B cell (primary cell): ENCODE measurements around the gene ZMYM2. TPM values are rescaled to one million over a fixed set of nuclear protein-coding genes. Genes with fewer than 3 reads are reported as not detected.
A peak's percentile ranks its signal among the peaks of the same experiment; 100 is the strongest.

Experiments
- ATAC-seq: fragments of 200-7000 bp; cut with Tn5 transposase; one replicate; pipeline ENCODE4 v1.10.0; 2021; ENCODE audit warnings: low read depth, mild to moderate bottlenecking, moderate number of reproducible peaks, moderate library complexity
- CTCF ChIA-PET: fragments of 350-600 bp; sonication (Branson Sonifier 250); formaldehyde crosslinking; loops from one replicate; lab custom pipeline; 2021; ENCODE audit warnings: antibody characterized with exemption, inconsistent platforms; lab: Charles Lee
- POLR2A ChIA-PET: fragments of 350-600 bp; sonication (Branson Sonifier 250); formaldehyde crosslinking; loops from one replicate; lab custom pipeline; 2021; ENCODE audit warnings: antibody characterized with exemption; lab: Charles Lee
- DNase-seq: peaks from one replicate; pipeline ENCODE4 v3.0.0; 2013
- H2AFZ ChIP-seq: 2 replicates; pipeline ENCODE4 v1.6.1; 2012; ENCODE audit warnings: mild to moderate bottlenecking, low read depth, low read length; ENCODE audit not compliant: insufficient read depth, poor library complexity, severe bottlenecking
- H3K27ac ChIP-seq, 2 donors: 1 replicate in 1 of 2; 2 replicates in 1 of 2; pipeline ENCODE4 v1.5.1; 2012 to 2013; ENCODE audit warnings: low read length in 2 of 2, mild to moderate bottlenecking in 2 of 2, moderate library complexity in 1 of 2
- H3K27me3 ChIP-seq, 4 experiments: fragments of 200-600 bp in 1 of 4; sonication (generic) in 1 of 4; replicated peaks in 1 of 4; 1 replicate in 2 of 4; 2 replicates in 2 of 4; pipeline versions ENCODE4 v1.6.1 to v1.7.0; 2013 to 2016; ENCODE audit warnings: low read length in 3 of 4, mild to moderate bottlenecking in 2 of 4, mixed read lengths in 1 of 4, moderate library complexity in 1 of 4; ENCODE audit not compliant: insufficient read depth in 4 of 4, control insufficient read depth in 3 of 4; ENCODE audit errors: control extremely low read depth in 1 of 4
- H3K36me3 ChIP-seq, 2 experiments: replicated peaks in 1 of 2; 1 replicate in 1 of 2; 2 replicates in 1 of 2; pipeline versions ENCODE4 v1.6.1 to v1.7.1; 2013; ENCODE audit warnings: low read length in 1 of 2; ENCODE audit not compliant: insufficient read depth in 2 of 2, control insufficient read depth in 1 of 2; ENCODE audit errors: control extremely low read depth in 1 of 2, extremely low read depth in 1 of 2
- H3K4me1 ChIP-seq, 2 donors: fragments of 200-600 bp in 1 of 2; sonication (generic) in 1 of 2; 1 replicate in 1 of 2; 2 replicates in 1 of 2; pipeline versions ENCODE4 v1.5.1 to v1.6.1; 2013 to 2017; ENCODE audit warnings: low read length in 2 of 2; ENCODE audit not compliant: control insufficient read depth in 2 of 2, insufficient read depth in 2 of 2
- H3K4me2 ChIP-seq: replicated peaks from 2 replicates; pipeline ENCODE3; 2012; ENCODE audit warnings: mild to moderate bottlenecking, low read depth, low read length; ENCODE audit not compliant: poor library complexity, severe bottlenecking
- H3K4me3 ChIP-seq, 5 experiments: fragments of 200-600 bp in 1 of 5; sonication (generic) in 1 of 5; 1 replicate in 3 of 5; 2 replicates in 2 of 5; pipeline versions ENCODE4 v1.5.1 to v1.7.0; 2011 to 2016; ENCODE audit warnings: low read length in 4 of 5, mild to moderate bottlenecking in 4 of 5, low read depth in 2 of 5, control low read depth in 1 of 5, moderate library complexity in 1 of 5; ENCODE audit not compliant: insufficient read depth in 1 of 5; ENCODE audit errors: control extremely low read depth in 1 of 5, extremely low read depth in 1 of 5
- H3K79me2 ChIP-seq: fragments of 200-600 bp; sonication (generic); one replicate; pipeline ENCODE4 v1.6.0; 2016; ENCODE audit warnings: low read length; ENCODE audit not compliant: control insufficient read depth, insufficient read depth
- H3K9ac ChIP-seq: fragments of 200-600 bp; sonication (generic); 2 replicates; pipeline ENCODE4 v1.6.1; 2017; ENCODE audit warnings: mild to moderate bottlenecking, low read length, moderate library complexity
- H3K9me3 ChIP-seq, 3 donors: one replicate each; pipeline versions ENCODE4 v1.6.1 to v1.7.1; 2013; ENCODE audit warnings: low read length in 2 of 3; ENCODE audit not compliant: control insufficient read depth in 2 of 3, insufficient read depth in 1 of 3; ENCODE audit errors: control extremely low read depth in 1 of 3
- H4K20me1 ChIP-seq: 2 replicates; pipeline ENCODE4 v1.6.0; 2012; ENCODE audit warnings: mild to moderate bottlenecking, low read length; ENCODE audit not compliant: insufficient read depth, control insufficient read depth, poor library complexity, severe bottlenecking
- H3K27ac Mint-ChIP-seq: one replicate; pipeline ENCODE4 v1.8.0; 2021; ENCODE audit warnings: mixed read lengths
- H3K27me3 Mint-ChIP-seq: one replicate; pipeline ENCODE4 v1.8.0; 2021; ENCODE audit warnings: mixed read lengths
- H3K4me1 Mint-ChIP-seq: one replicate; pipeline ENCODE4 v1.8.0; 2021; ENCODE audit warnings: mixed read lengths
- H3K4me3 Mint-ChIP-seq: one replicate; pipeline ENCODE4 v1.8.0; 2021; ENCODE audit warnings: mixed read lengths
- H3K9me3 Mint-ChIP-seq: one replicate; pipeline ENCODE4 v1.8.0; 2022; ENCODE audit warnings: mixed read lengths; ENCODE audit not compliant: insufficient read depth
- CTCF ChIP-seq: fragments of 200-600 bp; IDR thresholded peaks from one replicate; pipeline ENCODE4 v1.8.0; 2022; ENCODE audit warnings: antibody characterized with exemption, mild to moderate bottlenecking
- EZH2 ChIP-seq: IDR thresholded peaks from 2 replicates; pipeline ENCODE4 v1.6.1; 2012; ENCODE audit warnings: borderline replicate concordance, low read depth, mild to moderate bottlenecking, moderate library complexity, low read length; ENCODE audit not compliant: insufficient read depth, poor library complexity, severe bottlenecking
- WGBS: methylation state at CpG from one replicate; pipeline ENCODE4 v1.1.5; 2013; ENCODE audit warnings: missing lambda C conversion rate; ENCODE audit not compliant: insufficient coverage; 5-methylcytosine and 5-hydroxymethylcytosine counted together
- intact Hi-C: fragments of 100-400 bp; cut with micrococcal nuclease; formaldehyde crosslinking; loops from one replicate; pipeline ENCODE4 v1.10.0; 2022
- polyA plus RNA-seq: library from polyadenylated mRNA; depleted of rRNA; stranded (reverse); fragments of >200 nt; gene quantifications from 2 replicates; pipeline ENCODE4 v1.2.3, GENCODE V29; 2012
- total RNA-seq, 2 donors: library from RNA; stranded (reverse); fragments of 120-200 nt in 1 of 2; gene quantifications; 1 replicate in 1 of 2; 2 replicates in 1 of 2; pipeline versions ENCODE4 v1.2.3 to v1.2.4, GENCODE V29; 2013 to 2022

ZMYM2 gene
- total and polyA plus RNA-seq, 2 donors (not counting 1 experiment from before 2014, with no cell fraction given), result 21.7 to 131 TPM

DNA sequence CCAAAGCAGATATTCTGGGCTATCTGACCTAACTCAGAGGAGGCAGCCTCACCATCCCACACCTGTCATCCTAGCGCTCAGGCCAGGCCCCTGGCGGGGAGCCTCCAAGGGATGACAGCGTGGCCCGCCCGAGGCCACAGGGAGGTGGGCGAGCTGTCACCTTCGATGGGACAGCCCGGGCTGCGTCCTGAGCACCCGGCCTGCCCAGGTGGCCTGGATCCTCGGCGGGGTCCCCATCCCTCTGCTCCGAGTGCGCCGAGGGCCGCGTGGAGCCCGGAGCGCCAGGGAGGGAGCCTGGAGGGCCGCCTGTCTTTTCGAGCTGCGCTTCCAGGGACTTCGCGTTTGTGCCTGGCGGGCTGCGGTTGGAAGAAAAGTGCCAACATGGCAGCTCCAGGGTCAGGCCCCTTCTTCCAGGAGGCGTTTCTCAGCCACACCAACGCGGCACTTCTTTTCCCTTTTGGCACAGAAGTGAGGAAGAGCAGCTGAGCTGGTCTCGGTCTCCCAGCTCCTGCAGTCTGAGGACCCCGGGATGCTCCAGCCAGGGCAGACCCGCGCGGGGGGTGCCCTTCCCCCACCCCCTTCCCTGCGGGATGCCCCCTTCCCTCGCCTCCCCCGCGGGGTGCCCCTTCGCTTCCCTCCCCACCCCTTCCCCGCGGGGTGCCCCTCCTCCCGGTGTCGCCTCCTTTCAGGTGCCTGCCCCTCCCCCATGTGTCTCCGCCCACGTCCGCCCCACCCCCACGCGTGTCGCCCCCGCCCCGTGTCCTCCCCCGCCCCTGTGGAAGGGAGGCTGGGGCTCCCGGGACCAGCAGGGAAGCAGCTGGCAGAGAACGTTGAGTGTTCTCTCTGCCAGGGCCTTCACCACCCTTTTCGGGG lies 160.0 kb downstream of the ZMYM2 start:
- TF ChIP-seq CTCF (no peak), EZH2 (no peak)
- DNase-seq, result peak; percentile 39
- Histone ChIP-seq H3K4me2 (peak overlapping the region; percentile 97), H3K36me3 (no peaks in the 10 kb centered on the region), H3K9ac (peak overlapping the region; percentile 67), H3K27me3 (peaks cover 0 to 10% (median under 1%) of the 10 kb centered on the region in 4 experiments), H3K27ac (peak overlapping the region in 1 of 2 donors; percentile 43), H3K79me2 (no peaks in the 10 kb centered on the region), H2AFZ (peak overlapping the region; percentile 77), H3K9me3 (no peaks in the 10 kb centered on the region), H4K20me1 (no peaks in the 10 kb centered on the region), H3K4me1 (peaks cover 14 to 23% of the 10 kb centered on the region in 2 donors), H3K4me3 (peak overlapping the region; percentile 17 to 70 (median 66))
- Mint-ChIP-seq H3K27me3 (peaks cover 15% of the 10 kb centered on the region), H3K4me1 (peaks cover 10% of the 10 kb centered on the region), H3K4me3 (peak overlapping the region; percentile 85), H3K9me3 (no peaks in the 10 kb centered on the region), H3K27ac (no peak overlapping the region)
- CTCF ChIA-PET, result interaction anchor here (1.0 to 1.4 kb wide), 3 partner anchors 9 to 41 kb away, joined by 3 to 4 read pairs (median 4); no protein-coding TSS in a partner anchor
- POLR2A ChIA-PET, result interaction anchor here (0.6 kb wide), 1 partner anchor 150 kb away, joined by 5 read pairs; no protein-coding TSS in a partner anchor
- intact Hi-C loops, result no loop called here
- WGBS, result 7% methylated on average over 30 of the region's 55 CpGs
- ATAC-seq, result peak; percentile 44

GRCh38 chr13:20119960-20120359 lies 161.4 kb downstream of the ZMYM2 start:
- peak overlapping the region; percentile 97 for H3K4me2 ChIP-seq
- Mint-ChIP-seq H3K9me3 (no peaks in the 10 kb centered on the region), H3K27ac (peak overlapping the region; percentile 37), H3K4me1 (peaks cover 10% of the 10 kb centered on the region), H3K4me3 (peak overlapping the region; percentile 85), H3K27me3 (peaks cover 25% of the 10 kb centered on the region)
- H4K20me1 ChIP-seq, result no peaks in the 10 kb centered on the region
- ChIA-PET CTCF (no interaction called here), POLR2A (no interaction called here)
- H2AFZ ChIP-seq, result peak overlapping the region; percentile 77
- 100% methylated on average over 3 of the region's 3 CpGs for WGBS
- peak overlapping the region in 4 of 5 experiments; percentile 46 to 70 (median 58) for H3K4me3 ChIP-seq
- no peak overlapping the region for H3K27ac ChIP-seq
- H3K4me1 ChIP-seq, result peaks cover 14 to 23% of the 10 kb centered on the region in 2 donors
- H3K9me3 ChIP-seq, result no peaks in the 10 kb centered on the region
- TF ChIP-seq CTCF (no peak), EZH2 (no peak)
- DNase-seq (no peak), ATAC-seq (no peak)
- peak overlapping the region; percentile 59 for H3K9ac ChIP-seq
- H3K27me3 ChIP-seq, result peaks cover 0 to 14% (median 1%) of the 10 kb centered on the region in 4 experiments
- H3K79me2 ChIP-seq, result no peaks in the 10 kb centered on the region
- no peaks in the 10 kb centered on the region for H3K36me3 ChIP-seq
- intact Hi-C loops, result no loop called here
